Ammon's horn (tissue), 1 donor: Measurements from ENCODE around the gene MAGED1.
"Not testable (repeated sequence)": the region's sequence is repeated elsewhere in the genome, so short reads cannot be mapped to it uniquely, and the experiment has no call there.

Source experiments
- DNase-seq: peaks from one replicate; pipeline ENCODE4 v3.0.0-alpha.2; 2016; ENCODE audit warnings: low spot score

The MAGED1 gene

GRCh38 chrX:51894697-51895336, 1.4 kb downstream of the MAGED1 start:
- DNase-seq = peak; percentile 22

GRCh38 chrX:51896626-51897025, 3.2 kb downstream of the MAGED1 start:
- DNase-seq = no peak

- DNase-seq = no peak
Measured at GRCh38 chrX:51899741-51900140, 6.3 kb downstream of the MAGED1 start.

GRCh38 chrX:51902510-51903050, 9.2 kb downstream of the MAGED1 start:
- DNase-seq = no peak

GRCh38 chrX:51905152-51905551, 11.7 kb downstream of the MAGED1 start:
- not testable (repeated sequence) for DNase-seq

GRCh38 chrX:51905711-51906110, 12.3 kb downstream of the MAGED1 start:
- DNase-seq = no peak

- DNase-seq = no peak
Measured at GRCh38 chrX:51917604-51918003, 24.2 kb downstream of the MAGED1 start.

GRCh38 chrX:51922561-51922960, 29.1 kb downstream of the MAGED1 start:
- DNase-seq = no peak

GRCh38 chrX:51931566-51932150, 38.2 kb downstream of the MAGED1 start:
- peak; percentile 2 for DNase-seq
